Endodermal cell (in vitro differentiated cells): ENCODE data around the gene KCTD10. TPM values are rescaled to one million over a fixed set of nuclear protein-coding genes. Genes with fewer than 3 reads are reported as not detected.
A peak's percentile ranks its signal among the peaks of the same experiment; 100 is the strongest.

Source experiments
- DNase-seq: peaks from one replicate; pipeline ENCODE4 v3.0.0-alpha.2; 2017
- H3K27ac ChIP-seq: 2 replicates; pipeline ENCODE4 v1.5.1; 2013; ENCODE audit warnings: mild to moderate bottlenecking, low read depth, low read length, moderate library complexity
- H3K27me3 ChIP-seq: 2 replicates; pipeline ENCODE4 v1.6.1; 2013; ENCODE audit warnings: mild to moderate bottlenecking, low read length, moderate library complexity; ENCODE audit not compliant: insufficient read depth, control insufficient read depth, poor library complexity, severe bottlenecking
- H3K36me3 ChIP-seq: 2 replicates; pipeline ENCODE4 v1.7.0; 2013; ENCODE audit warnings: mild to moderate bottlenecking, low read length, moderate library complexity; ENCODE audit not compliant: control insufficient read depth, insufficient read depth
- H3K4me1 ChIP-seq: one replicate; pipeline ENCODE4 v1.7.0; 2013; ENCODE audit warnings: low read length; ENCODE audit not compliant: control insufficient read depth, insufficient read depth
- H3K4me3 ChIP-seq: 2 replicates; pipeline ENCODE4 v1.5.1; 2013; ENCODE audit warnings: mild to moderate bottlenecking, low read length, moderate library complexity
- H3K9ac ChIP-seq: 2 replicates; pipeline ENCODE4 v1.6.1; 2013; ENCODE audit warnings: mild to moderate bottlenecking, low read length, moderate library complexity; ENCODE audit not compliant: poor library complexity, severe bottlenecking; ENCODE audit errors: extremely low read depth
- H3K9me3 ChIP-seq: 2 replicates; pipeline ENCODE4 v1.6.1; 2013; ENCODE audit warnings: mild to moderate bottlenecking, low read length, moderate library complexity; ENCODE audit not compliant: control insufficient read depth
- H3K27ac Mint-ChIP-seq: 2 replicates; pipeline ENCODE4 v1.8.0; 2020; ENCODE audit warnings: mixed read lengths
- H3K27me3 Mint-ChIP-seq: 2 replicates; pipeline ENCODE4 v1.8.0; 2021; ENCODE audit warnings: mild to moderate bottlenecking, mixed read lengths; ENCODE audit not compliant: insufficient read depth
- H3K36me3 Mint-ChIP-seq: 2 replicates; pipeline ENCODE4 v1.8.0; 2020; ENCODE audit warnings: low read depth, mixed read lengths
- H3K4me1 Mint-ChIP-seq: 2 replicates; pipeline ENCODE4 v1.8.0; 2020; ENCODE audit warnings: mixed read lengths
- H3K4me3 Mint-ChIP-seq: 2 replicates; pipeline ENCODE4 v1.8.0; 2020; ENCODE audit warnings: mild to moderate bottlenecking, moderate library complexity, mixed read lengths
- H3K9me3 Mint-ChIP-seq: 2 replicates; pipeline ENCODE4 v1.8.0; 2020; ENCODE audit warnings: mild to moderate bottlenecking, mixed read lengths
- whole genome bisulfite sequencing, 2 experiments: methylation state at CpG; one replicate each; pipeline versions ENCODE4 v1.1.5 to v1.1.7; 2013; ENCODE audit warnings: missing lambda C conversion rate in 2 of 2, mixed read lengths in 1 of 2; ENCODE audit not compliant: insufficient coverage in 1 of 2, insufficient read length in 1 of 2; 5-methylcytosine and 5-hydroxymethylcytosine counted together
- total RNA-seq, 2 donors: library from RNA; stranded (reverse); fragmentation: NEBNext Ultra II Directional in 1 of 2; extraction: Animal tissue kit (Norgen Biotek cat#: 25700) in 1 of 2; gene quantifications; 2 replicates in 1 of 2; 3 replicates in 1 of 2; pipeline ENCODE4 v1.2.1, GENCODE V29; 2021
- TF ChIP-seq, protein P1 (sequence below): fragments of 200-600 bp; sonication (generic); conservative IDR thresholded peaks from 2 replicates; pipeline ENCODE4 v1.5.0; 2021; ENCODE audit warnings: antibody characterized with exemption, mild to moderate bottlenecking

The KCTD10 gene
- total RNA-seq, 2 donors from 2014 or later, result 50.9 to 53.5 TPM

DNA sequence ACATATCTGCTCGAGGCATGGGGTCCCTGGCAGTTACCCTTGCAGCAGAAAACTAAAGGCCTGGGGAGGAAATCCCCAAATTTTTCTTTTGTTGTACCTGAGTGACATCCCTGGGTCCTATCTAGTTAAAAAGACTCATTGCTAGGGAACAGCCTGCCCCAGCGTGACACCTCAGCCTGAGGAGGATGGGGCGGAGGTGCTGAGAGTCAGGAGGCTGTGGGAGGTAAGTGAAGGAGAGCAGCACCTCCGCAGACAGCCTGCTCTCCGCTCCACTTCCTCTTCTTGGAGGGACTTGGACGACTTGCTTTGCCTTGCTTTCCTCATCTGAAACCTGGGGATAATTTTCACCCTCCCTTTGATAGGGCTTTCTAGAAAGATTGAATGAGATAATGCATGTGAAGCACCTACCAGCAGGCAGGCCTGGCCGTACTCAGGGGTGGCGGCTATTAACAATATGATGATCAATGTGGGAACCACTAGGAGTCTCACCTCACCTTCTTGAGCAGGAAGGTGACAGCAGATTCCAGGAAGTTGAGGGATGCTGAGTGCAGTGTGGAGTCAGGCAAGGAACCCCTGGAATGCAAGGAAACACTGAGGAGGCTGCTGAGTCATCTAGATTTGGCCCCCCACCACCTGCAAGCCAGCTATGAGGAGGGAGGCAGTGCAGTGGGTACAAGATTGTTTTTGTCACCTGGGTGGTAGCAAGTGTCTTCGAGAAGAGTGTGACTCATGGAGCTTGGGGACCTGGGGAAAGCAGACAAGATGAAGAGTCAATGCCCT, 23.5 kb upstream of the KCTD10 start:
- H3K4me3 Mint-ChIP-seq, result no peak overlapping the region
- peaks cover 70% of the 10 kb centered on the region for H3K36me3 ChIP-seq
- no peak overlapping the region for H3K4me3 ChIP-seq
- H3K4me1 Mint-ChIP-seq, result peaks cover 8% of the 10 kb centered on the region
- no peak overlapping the region for H3K27ac ChIP-seq
- H3K9me3 ChIP-seq, result peaks cover 13% of the 10 kb centered on the region
- no peak overlapping the region for H3K9ac ChIP-seq
- peak; percentile 76 for DNase-seq
- TF ChIP-seq, protein P1, sequence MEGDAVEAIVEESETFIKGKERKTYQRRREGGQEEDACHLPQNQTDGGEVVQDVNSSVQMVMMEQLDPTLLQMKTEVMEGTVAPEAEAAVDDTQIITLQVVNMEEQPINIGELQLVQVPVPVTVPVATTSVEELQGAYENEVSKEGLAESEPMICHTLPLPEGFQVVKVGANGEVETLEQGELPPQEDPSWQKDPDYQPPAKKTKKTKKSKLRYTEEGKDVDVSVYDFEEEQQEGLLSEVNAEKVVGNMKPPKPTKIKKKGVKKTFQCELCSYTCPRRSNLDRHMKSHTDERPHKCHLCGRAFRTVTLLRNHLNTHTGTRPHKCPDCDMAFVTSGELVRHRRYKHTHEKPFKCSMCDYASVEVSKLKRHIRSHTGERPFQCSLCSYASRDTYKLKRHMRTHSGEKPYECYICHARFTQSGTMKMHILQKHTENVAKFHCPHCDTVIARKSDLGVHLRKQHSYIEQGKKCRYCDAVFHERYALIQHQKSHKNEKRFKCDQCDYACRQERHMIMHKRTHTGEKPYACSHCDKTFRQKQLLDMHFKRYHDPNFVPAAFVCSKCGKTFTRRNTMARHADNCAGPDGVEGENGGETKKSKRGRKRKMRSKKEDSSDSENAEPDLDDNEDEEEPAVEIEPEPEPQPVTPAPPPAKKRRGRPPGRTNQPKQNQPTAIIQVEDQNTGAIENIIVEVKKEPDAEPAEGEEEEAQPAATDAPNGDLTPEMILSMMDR, result no peak
- peak overlapping the region; percentile 28 for H3K27ac Mint-ChIP-seq
- peaks cover 12% of the 10 kb centered on the region for H3K9me3 Mint-ChIP-seq
- H3K36me3 Mint-ChIP-seq, result peaks cover 69% of the 10 kb centered on the region
- H3K4me1 ChIP-seq, result no peaks in the 10 kb centered on the region
- no peaks in the 10 kb centered on the region for H3K27me3 Mint-ChIP-seq
- 81 to 82% methylated on average over 7 to 9 of the region's 9 CpGs for WGBS, 2 experiments
- H3K27me3 ChIP-seq, result no peaks in the 10 kb centered on the region

DNA sequence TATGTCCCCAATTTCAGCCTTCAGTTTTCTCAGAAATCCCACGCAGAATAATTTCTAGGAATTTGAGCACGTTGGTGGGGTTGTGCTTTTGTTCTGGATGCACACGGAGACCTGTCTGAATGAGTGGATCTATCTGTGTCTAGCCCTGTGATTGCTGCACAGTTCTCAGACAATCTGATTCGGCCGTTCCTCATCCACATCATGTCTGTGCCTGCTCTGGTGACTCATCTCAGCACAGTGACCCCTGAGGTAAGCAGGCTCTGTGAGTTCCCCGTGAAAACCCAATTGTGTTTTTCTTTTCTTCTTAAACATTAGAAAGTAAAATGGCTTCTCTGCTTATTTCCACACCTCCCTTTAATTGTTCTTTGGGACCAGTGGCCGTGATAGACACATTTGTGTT, 20.6 kb upstream of the KCTD10 start:
- H3K9me3 Mint-ChIP-seq, result peaks cover 25% of the 10 kb centered on the region
- no peaks in the 10 kb centered on the region for H3K4me1 ChIP-seq
- H3K36me3 Mint-ChIP-seq, result peaks cover 72% of the 10 kb centered on the region
- H3K36me3 ChIP-seq, result peaks cover 71% of the 10 kb centered on the region
- no peak overlapping the region for H3K27ac Mint-ChIP-seq
- H3K9me3 ChIP-seq, result peaks cover 27% of the 10 kb centered on the region
- H3K27ac ChIP-seq, result no peak overlapping the region
- WGBS, 2 experiments, result 96% methylated on average over 6 to 7 of the region's 7 CpGs
- no peaks in the 10 kb centered on the region for H3K27me3 ChIP-seq
- no peak for DNase-seq
- TF ChIP-seq, protein P1, result no peak
- no peak overlapping the region for H3K9ac ChIP-seq
- H3K4me3 ChIP-seq, result no peak overlapping the region
- H3K27me3 Mint-ChIP-seq, result no peaks in the 10 kb centered on the region
- H3K4me3 Mint-ChIP-seq, result no peak overlapping the region
- no peaks in the 10 kb centered on the region for H3K4me1 Mint-ChIP-seq

DNA sequence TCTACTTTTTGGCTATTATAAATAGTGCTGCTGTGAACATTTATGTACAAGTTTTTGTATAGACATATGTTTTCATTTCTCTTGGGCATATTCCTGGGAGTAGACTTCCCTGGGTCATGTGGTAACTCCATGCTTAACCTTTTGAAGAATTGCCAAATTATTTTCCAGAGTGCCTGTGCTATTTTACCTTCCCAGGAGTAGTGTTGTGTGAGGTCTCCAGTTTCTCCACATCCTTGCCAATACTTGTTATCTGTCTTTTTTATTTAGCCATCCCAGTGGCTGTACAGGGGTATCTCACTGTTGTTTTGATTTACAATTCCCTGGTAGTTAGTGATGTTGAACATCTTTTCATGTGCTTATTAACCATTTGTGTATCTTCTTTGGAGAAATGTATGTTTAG, 19.2 kb upstream of the KCTD10 start:
- no peak overlapping the region for H3K4me3 ChIP-seq
- H3K27ac ChIP-seq, result no peak overlapping the region
- peaks cover 74% of the 10 kb centered on the region for H3K36me3 ChIP-seq
- H3K4me1 ChIP-seq, result no peaks in the 10 kb centered on the region
- H3K27me3 ChIP-seq, result no peaks in the 10 kb centered on the region
- Mint-ChIP-seq H3K4me1 (no peaks in the 10 kb centered on the region), H3K4me3 (no peak overlapping the region), H3K27ac (no peak overlapping the region), H3K9me3 (peaks cover 25% of the 10 kb centered on the region), H3K36me3 (peaks cover 79% of the 10 kb centered on the region), H3K27me3 (no peaks in the 10 kb centered on the region)
- H3K9ac ChIP-seq, result no peak overlapping the region
- peaks cover 27% of the 10 kb centered on the region for H3K9me3 ChIP-seq
- TF ChIP-seq, protein P1, result no peak
- no peak for DNase-seq
